Tibial nerve (tissue), 4 donors: ENCODE measurements around the gene ARMC7. TPM values are rescaled to one million over a fixed set of nuclear protein-coding genes. Genes with fewer than 3 reads are reported as not detected.

Experiments used
- DNase-seq, 2 donors: peaks; one replicate each; pipeline ENCODE4 v3.0.0-alpha.2; 2019; ENCODE audit warnings: low spot score in 2 of 2
- H3K27ac ChIP-seq, 4 donors: fragments of 200-600 bp; sonication (generic) in 3 of 4; one replicate each; pipeline ENCODE4 v1.5.1; 2017 to 2019; ENCODE audit warnings: mild to moderate bottlenecking in 1 of 4
- H3K27me3 ChIP-seq, 2 donors: fragments of 200-600 bp; sonication (generic) in 1 of 2; one replicate each; pipeline versions ENCODE4 v1.5.1 to v1.6.0; 2017 to 2019
- H3K36me3 ChIP-seq, 3 donors: fragments of 200-600 bp; sonication (generic); one replicate each; pipeline ENCODE4 v1.5.1; 2018 to 2019
- H3K4me1 ChIP-seq, 4 donors: fragments of 200-600 bp; sonication (generic) in 3 of 4; one replicate each; pipeline ENCODE4 v1.5.1; 2017 to 2019
- H3K4me3 ChIP-seq, 4 donors: fragments of 200-600 bp; sonication (generic) in 3 of 4; one replicate each; pipeline ENCODE4 v1.5.1; 2017 to 2019; ENCODE audit warnings: mild to moderate bottlenecking in 1 of 4, moderate library complexity in 1 of 4
- H3K9me3 ChIP-seq, 4 donors: fragments of 200-600 bp; sonication (generic) in 3 of 4; one replicate each; pipeline ENCODE4 v1.5.1; 2017 to 2019
- EP300 ChIP-seq, 2 donors: sonication (generic); formaldehyde crosslinking; IDR thresholded peaks; one replicate each; pipeline ENCODE4 v1.6.1; 2017; ENCODE audit warnings: antibody characterized with exemption in 2 of 2, mild to moderate bottlenecking in 1 of 2
- POLR2A ChIP-seq, 2 donors: fragments of 450-650 bp; IDR thresholded peaks; one replicate each; pipeline ENCODE4 v1.6.1; 2017; ENCODE audit warnings: antibody characterized with exemption in 2 of 2, mild to moderate bottlenecking in 2 of 2, moderate library complexity in 2 of 2
- WGBS, 2 donors: methylation state at CpG; one replicate each; pipeline ENCODE4 v1.1.5; 2018; 5-methylcytosine and 5-hydroxymethylcytosine counted together
- total RNA-seq, 4 donors: library from RNA; depleted of rRNA; stranded (reverse); fragments of >200 nt; gene quantifications; one replicate each; pipeline ENCODE4 v1.1.0, GENCODE V29; 2016
- TF ChIP-seq, protein P1 (sequence below), 5 experiments: fragments of 200-600 bp in 3 of 5; fragments of 450-650 bp in 2 of 5; sonication (generic) in 3 of 5; IDR thresholded peaks; one replicate each; pipeline ENCODE4 v1.5.1; 2016 to 2019; ENCODE audit warnings: antibody characterized with exemption in 5 of 5, mild to moderate bottlenecking in 3 of 5, moderate library complexity in 2 of 5

The ARMC7 gene
- total RNA-seq, 4 donors from 2014 or later: 4.2 to 12.0 (median 8.3) TPM

DNA sequence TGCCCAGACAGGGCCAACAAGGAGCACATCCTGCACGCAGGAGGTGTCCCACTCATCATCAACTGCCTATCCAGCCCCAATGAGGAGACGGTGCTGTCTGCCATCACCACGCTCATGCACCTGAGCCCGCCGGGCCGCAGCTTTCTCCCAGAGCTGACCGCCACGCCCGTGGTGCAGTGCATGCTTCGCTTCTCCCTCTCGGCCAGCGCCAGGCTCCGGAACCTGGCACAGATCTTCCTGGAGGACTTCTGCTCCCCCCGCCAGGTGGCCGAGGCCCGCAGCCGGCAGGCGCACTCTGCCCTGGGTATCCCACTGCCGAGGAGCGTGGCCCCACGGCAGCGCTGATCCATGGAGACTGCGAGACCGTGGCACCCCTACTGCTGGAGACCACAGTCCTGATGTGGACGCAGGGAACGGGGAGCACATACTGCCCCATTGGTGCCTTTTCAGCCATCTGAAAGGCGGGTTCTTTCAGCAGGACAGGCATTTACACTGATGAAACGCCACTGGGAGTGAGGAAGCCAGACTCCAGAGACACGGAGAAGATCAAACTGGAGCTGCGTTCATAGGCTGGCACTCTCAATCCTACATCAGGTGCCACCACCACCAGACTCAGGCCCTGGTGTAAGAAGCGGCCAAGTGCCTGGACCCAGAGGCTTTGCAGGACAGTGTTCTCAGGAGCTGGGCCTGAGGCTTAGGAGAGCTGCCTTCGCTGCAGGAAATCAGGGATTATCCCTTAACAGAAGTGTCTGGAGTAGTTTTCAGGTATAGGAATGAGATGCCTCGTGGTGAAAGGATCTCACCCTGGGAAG, 19.1 kb downstream of the ARMC7 start:
- Histone ChIP-seq H3K27ac (no peak overlapping the region), H3K4me1 (peaks cover 0 to 28% (median 9%) of the 10 kb centered on the region in 4 donors), H3K4me3 (no peak overlapping the region), H3K27me3 (no peaks in the 10 kb centered on the region), H3K36me3 (peaks cover 0 to 21% (median 0%) of the 10 kb centered on the region in 3 donors), H3K9me3 (no peaks in the 10 kb centered on the region)
- 84 to 85% methylated on average over 19 to 33 of the region's 33 CpGs for WGBS, 2 donors
- no peak for DNase-seq
- TF ChIP-seq POLR2A (IDR thresholded peaks at IDR 0.05) (no peak), EP300 (IDR thresholded peaks at IDR 0.05) (no peak)
- TF ChIP-seq, protein P1, sequence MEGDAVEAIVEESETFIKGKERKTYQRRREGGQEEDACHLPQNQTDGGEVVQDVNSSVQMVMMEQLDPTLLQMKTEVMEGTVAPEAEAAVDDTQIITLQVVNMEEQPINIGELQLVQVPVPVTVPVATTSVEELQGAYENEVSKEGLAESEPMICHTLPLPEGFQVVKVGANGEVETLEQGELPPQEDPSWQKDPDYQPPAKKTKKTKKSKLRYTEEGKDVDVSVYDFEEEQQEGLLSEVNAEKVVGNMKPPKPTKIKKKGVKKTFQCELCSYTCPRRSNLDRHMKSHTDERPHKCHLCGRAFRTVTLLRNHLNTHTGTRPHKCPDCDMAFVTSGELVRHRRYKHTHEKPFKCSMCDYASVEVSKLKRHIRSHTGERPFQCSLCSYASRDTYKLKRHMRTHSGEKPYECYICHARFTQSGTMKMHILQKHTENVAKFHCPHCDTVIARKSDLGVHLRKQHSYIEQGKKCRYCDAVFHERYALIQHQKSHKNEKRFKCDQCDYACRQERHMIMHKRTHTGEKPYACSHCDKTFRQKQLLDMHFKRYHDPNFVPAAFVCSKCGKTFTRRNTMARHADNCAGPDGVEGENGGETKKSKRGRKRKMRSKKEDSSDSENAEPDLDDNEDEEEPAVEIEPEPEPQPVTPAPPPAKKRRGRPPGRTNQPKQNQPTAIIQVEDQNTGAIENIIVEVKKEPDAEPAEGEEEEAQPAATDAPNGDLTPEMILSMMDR (IDR thresholded peaks at IDR 0.05): no peak

DNA sequence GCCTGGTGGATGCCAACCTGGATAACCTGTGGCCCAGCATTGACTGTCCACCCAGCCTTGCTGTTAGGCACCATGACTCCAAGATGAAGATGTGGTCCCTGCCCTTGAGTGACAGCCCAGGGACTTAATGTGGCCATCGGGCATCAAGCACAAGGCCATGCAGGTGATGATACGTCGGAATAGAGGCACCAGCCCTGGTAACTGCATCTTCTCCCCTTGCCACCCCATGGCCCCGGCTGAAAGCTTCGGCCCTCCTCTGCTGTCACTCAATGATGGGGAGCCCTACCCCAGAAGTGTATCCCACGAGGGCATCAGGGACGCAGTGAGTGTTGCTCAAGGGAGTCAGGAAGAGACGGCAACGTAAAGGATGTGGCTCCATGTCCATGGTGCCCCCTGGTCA, 19.8 kb downstream of the ARMC7 start:
- H3K9me3 ChIP-seq: no peaks in the 10 kb centered on the region

DNA sequence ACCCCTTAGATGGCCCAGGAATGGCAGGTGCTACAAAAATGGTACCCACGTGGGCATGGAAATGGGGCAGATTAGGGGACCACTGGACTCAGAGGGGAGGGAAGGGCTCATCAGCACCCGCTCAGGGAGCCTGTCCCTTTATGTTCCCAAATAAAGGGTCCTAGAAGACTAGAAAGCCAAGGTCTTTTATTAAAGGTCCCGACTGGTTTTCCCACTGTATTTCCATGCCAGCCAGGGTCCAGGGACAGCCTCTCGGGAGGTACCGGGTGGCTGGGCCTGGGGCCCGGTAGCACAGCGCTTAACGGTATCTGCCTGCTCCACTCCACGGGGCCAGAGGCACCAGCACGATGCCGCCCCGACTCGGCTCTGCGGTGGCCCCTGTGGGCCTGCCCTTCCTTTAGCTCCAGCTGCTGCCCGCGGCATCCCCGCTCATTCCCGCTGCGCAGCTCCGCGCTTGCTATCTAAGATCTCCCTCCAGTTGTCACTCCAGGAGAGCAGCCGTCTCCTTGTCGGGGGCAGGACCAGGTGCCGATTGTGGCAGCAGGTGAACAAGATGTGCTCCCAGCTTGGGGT, 20.4 kb downstream of the ARMC7 start:
- Histone ChIP-seq H3K27me3 (no peaks in the 10 kb centered on the region), H3K27ac (peak overlapping the region in 3 of 4 donors; percentile 90 to 93 (median 91)), H3K4me1 (peaks cover 0 to 19% (median 6%) of the 10 kb centered on the region in 4 donors), H3K36me3 (peaks cover 0 to 21% (median 0%) of the 10 kb centered on the region in 3 donors), H3K9me3 (no peaks in the 10 kb centered on the region), H3K4me3 (peak overlapping the region in 1 of 4 donors; percentile 76)
- 74 to 78% methylated on average over 24 of the region's 24 CpGs for WGBS, 2 donors
- TF ChIP-seq POLR2A (IDR thresholded peaks at IDR 0.05) (no peak), EP300 (IDR thresholded peaks at IDR 0.05) (no peak)
- TF ChIP-seq, protein P1 (IDR thresholded peaks at IDR 0.05): no peak
- DNase-seq: no peak

More for the DNA sequence above, 19.8 kb downstream of the ARMC7 start:
- Histone ChIP-seq H3K4me1 (peaks cover 0 to 21% (median 6%) of the 10 kb centered on the region in 4 donors), H3K27me3 (no peaks in the 10 kb centered on the region), H3K4me3 (no peak overlapping the region), H3K36me3 (peaks cover 0 to 21% (median 0%) of the 10 kb centered on the region in 3 donors), H3K27ac (no peak overlapping the region)
- 81 to 87% methylated on average over 9 of the region's 9 CpGs for WGBS, 2 donors
- TF ChIP-seq, protein P1 (IDR thresholded peaks at IDR 0.05): no peak
- TF ChIP-seq POLR2A (IDR thresholded peaks at IDR 0.05): no peak
- TF ChIP-seq EP300 (IDR thresholded peaks at IDR 0.05): no peak
- no peak for DNase-seq

DNA sequence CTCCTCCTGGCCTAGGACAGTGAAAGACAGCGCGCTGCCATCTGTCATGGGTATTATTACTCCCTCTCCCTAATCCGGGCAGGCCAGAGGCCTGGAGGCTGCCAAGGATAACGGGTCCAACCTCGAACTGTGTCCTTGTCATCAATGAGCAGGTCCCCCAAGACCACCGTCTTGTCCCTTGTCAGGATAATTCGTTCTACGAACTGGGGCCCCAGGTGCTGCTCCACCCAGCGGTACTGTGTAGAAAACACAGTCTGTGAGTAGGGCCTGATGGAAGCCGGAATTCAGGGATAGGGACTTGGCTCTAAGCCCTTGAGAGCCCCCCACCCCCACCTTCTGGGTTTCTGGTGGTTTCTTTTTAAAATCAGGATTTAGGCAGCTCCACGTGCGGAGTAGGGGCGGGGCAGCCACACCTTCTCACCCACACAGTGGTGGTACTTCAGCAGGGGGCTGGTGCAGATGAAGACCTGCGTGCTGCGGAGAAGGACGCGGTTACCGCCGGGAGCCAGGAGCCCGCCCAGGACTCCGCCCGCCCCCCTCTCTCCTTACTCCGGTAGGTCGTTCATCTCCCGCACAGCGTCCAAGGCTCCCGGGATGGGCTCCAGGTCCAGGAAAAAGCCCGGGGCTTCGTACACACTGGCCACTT, 21.0 kb downstream of the ARMC7 start:
- no peak for DNase-seq
- H3K4me1 ChIP-seq: peaks cover 0 to 19% (median 6%) of the 10 kb centered on the region in 4 donors

More for the DNA sequence above, 21.0 kb downstream of the ARMC7 start:
- Histone ChIP-seq H3K27me3 (no peaks in the 10 kb centered on the region), H3K9me3 (no peaks in the 10 kb centered on the region), H3K36me3 (peaks cover 0 to 22% (median 0%) of the 10 kb centered on the region in 3 donors), H3K27ac (peak overlapping the region; percentile 75 to 93 (median 90)), H3K4me3 (peak overlapping the region; percentile 72 to 81 (median 78))
- TF ChIP-seq, protein P1 (IDR thresholded peaks at IDR 0.05): peak in 4 of 5 experiments; percentile 20 to 45 (median 37)
- no peak for TF ChIP-seq EP300 (IDR thresholded peaks at IDR 0.05)
- WGBS, 2 donors: 10 to 14% methylated on average over 26 to 29 of the region's 29 CpGs
